Right lobe of liver (tissue), 4 donors: Measurements from ENCODE around the gene LRP5.

Experiments
- POLR2A ChIP-seq: fragments of 450-650 bp; IDR thresholded peaks from one replicate; pipeline ENCODE4 v1.6.1; 2017; ENCODE audit warnings: antibody characterized with exemption, mild to moderate bottlenecking
- TF ChIP-seq, protein P1 (sequence below), 4 donors: fragments of 200-600 bp in 3 of 4; fragments of 450-650 bp in 1 of 4; IDR thresholded peaks; one replicate each; pipeline versions ENCODE4 v1.5.1 to v1.8.0; 2016 to 2022; ENCODE audit warnings: antibody characterized with exemption in 4 of 4, mild to moderate bottlenecking in 2 of 4
- donor health status: DM: no; HTN: no; CAD: no.
- donor health status: DM: no; HTN: no; CAD: no.
- donor health status: DM: no; HTN: yes; CAD: no.

DNA sequence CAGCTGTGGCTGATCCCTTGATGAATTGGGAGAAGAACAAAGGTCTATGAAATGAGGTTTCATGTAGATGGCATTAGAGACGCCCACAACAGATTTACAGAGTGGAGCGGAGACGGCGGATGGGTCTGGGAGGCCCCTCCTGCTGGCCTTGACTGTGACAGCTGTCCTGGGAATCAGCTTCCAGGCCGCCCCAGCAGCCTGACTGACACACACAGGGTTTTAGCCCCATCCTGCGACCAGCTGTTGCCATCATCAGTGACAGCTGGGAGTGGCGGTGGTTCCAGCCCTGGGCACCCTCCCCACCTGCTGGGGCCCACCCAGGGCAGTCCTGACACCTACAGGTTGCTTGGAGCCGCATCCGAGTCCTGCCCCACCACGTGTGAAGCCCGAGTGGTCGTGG, 84.1 kb downstream of the LRP5 start:
- TF ChIP-seq POLR2A: no peak
- TF ChIP-seq, protein P1, sequence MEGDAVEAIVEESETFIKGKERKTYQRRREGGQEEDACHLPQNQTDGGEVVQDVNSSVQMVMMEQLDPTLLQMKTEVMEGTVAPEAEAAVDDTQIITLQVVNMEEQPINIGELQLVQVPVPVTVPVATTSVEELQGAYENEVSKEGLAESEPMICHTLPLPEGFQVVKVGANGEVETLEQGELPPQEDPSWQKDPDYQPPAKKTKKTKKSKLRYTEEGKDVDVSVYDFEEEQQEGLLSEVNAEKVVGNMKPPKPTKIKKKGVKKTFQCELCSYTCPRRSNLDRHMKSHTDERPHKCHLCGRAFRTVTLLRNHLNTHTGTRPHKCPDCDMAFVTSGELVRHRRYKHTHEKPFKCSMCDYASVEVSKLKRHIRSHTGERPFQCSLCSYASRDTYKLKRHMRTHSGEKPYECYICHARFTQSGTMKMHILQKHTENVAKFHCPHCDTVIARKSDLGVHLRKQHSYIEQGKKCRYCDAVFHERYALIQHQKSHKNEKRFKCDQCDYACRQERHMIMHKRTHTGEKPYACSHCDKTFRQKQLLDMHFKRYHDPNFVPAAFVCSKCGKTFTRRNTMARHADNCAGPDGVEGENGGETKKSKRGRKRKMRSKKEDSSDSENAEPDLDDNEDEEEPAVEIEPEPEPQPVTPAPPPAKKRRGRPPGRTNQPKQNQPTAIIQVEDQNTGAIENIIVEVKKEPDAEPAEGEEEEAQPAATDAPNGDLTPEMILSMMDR (IDR thresholded peaks at IDR 0.05): no peak
